ENCODE data around the gene ATAD1.

Gene ATAD1

GRCh38 chr10:87786421-87786820 lies 31.6 kb downstream of the ATAD1 start:
- no peak for DNase-seq (ENCODE audit: low spot score)
- TF ChIP-seq, protein P1, sequence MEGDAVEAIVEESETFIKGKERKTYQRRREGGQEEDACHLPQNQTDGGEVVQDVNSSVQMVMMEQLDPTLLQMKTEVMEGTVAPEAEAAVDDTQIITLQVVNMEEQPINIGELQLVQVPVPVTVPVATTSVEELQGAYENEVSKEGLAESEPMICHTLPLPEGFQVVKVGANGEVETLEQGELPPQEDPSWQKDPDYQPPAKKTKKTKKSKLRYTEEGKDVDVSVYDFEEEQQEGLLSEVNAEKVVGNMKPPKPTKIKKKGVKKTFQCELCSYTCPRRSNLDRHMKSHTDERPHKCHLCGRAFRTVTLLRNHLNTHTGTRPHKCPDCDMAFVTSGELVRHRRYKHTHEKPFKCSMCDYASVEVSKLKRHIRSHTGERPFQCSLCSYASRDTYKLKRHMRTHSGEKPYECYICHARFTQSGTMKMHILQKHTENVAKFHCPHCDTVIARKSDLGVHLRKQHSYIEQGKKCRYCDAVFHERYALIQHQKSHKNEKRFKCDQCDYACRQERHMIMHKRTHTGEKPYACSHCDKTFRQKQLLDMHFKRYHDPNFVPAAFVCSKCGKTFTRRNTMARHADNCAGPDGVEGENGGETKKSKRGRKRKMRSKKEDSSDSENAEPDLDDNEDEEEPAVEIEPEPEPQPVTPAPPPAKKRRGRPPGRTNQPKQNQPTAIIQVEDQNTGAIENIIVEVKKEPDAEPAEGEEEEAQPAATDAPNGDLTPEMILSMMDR (IDR thresholded peaks at IDR 0.05; ENCODE audit: extremely low read depth, missing control alignments) = no peak

- TF ChIP-seq, protein P1 (IDR thresholded peaks at IDR 0.05; ENCODE audit: extremely low read depth, missing control alignments) = no peak
- no peak for DNase-seq (ENCODE audit: low spot score)
These were observed 35.3 kb downstream of the ATAD1 start for GRCh38 chr10:87782721-87783120.

- DNase-seq (ENCODE audit: low spot score) = no peak
- TF ChIP-seq, protein P1 (IDR thresholded peaks at IDR 0.05; ENCODE audit: extremely low read depth, missing control alignments) = no peak
These were observed 36.5 kb downstream of the ATAD1 start for GRCh38 chr10:87781545-87781944.

DNA sequence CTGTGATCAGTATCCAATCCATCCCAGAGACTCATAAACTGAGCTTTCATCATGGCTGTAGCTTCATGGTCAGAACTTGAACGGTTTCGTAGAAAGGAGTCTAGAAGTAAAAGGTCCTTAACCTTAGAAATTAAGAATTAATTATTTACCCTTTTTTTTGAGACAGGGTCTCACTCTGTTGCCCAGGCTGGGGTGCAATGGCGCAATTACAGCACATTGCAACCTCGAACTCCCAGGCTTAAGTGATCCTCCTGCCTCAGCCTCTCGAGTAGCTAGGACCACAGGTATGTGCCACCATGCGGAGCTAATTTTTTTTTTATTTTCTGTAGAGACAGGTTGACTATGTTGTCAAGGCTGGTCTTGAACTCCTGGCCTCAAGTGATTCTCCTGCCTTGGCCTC lies 41.7 kb downstream of the ATAD1 start:
- no peak for DNase-seq (ENCODE audit: low spot score)
- TF ChIP-seq, protein P1 (IDR thresholded peaks at IDR 0.05; ENCODE audit: extremely low read depth, missing control alignments) = no peak

GRCh38 chr10:87775766-87776165 lies 42.3 kb downstream of the ATAD1 start:
- DNase-seq (ENCODE audit: low spot score) = no peak
- TF ChIP-seq, protein P1 (IDR thresholded peaks at IDR 0.05; ENCODE audit: extremely low read depth, missing control alignments) = no peak

- TF ChIP-seq, protein P1 (IDR thresholded peaks at IDR 0.05; ENCODE audit: extremely low read depth, missing control alignments) = peak; percentile 21
- DNase-seq (ENCODE audit: low spot score) = peak; percentile 15
These were observed 46.0 kb downstream of the ATAD1 start for GRCh38 chr10:87771871-87772500.

- no peak for DNase-seq (ENCODE audit: low spot score)
- TF ChIP-seq, protein P1 (IDR thresholded peaks at IDR 0.05; ENCODE audit: extremely low read depth, missing control alignments) = no peak
These were observed 50.8 kb downstream of the ATAD1 start for GRCh38 chr10:87767253-87767652.
